IPS-NIHi11 (cell line): Measurements from ENCODE around the gene GPX2.

Experiments
- DNase-seq: peaks from one replicate; pipeline ENCODE4 v3.0.0; 2012; ENCODE audit warnings: mixed read lengths, low spot score

The GPX2 gene

GRCh38 chr14:64939817-64940190 lies 2.7 kb downstream of the GPX2 start:
- no peak for DNase-seq

GRCh38 chr14:64938972-64939816 lies 3.4 kb downstream of the GPX2 start:
- no peak for DNase-seq

GRCh38 chr14:64937821-64938193 lies 4.7 kb downstream of the GPX2 start:
- no peak for DNase-seq

GRCh38 chr14:64937171-64937820 lies 5.2 kb downstream of the GPX2 start:
- no peak for DNase-seq

- DNase-seq = no peak
These were observed 7.0 kb downstream of the GPX2 start for GRCh38 chr14:64935508-64935907.

GRCh38 chr14:64934338-64934929 lies 8.1 kb downstream of the GPX2 start:
- no peak for DNase-seq

GRCh38 chr14:64932231-64932630 lies 10.3 kb downstream of the GPX2 start:
- DNase-seq = no peak

- DNase-seq = no peak
These were observed 11.4 kb downstream of the GPX2 start for GRCh38 chr14:64931123-64931522.

- no peak for DNase-seq
These were observed 12.3 kb downstream of the GPX2 start for GRCh38 chr14:64930085-64930843.

- no peak for DNase-seq
These were observed 13.6 kb downstream of the GPX2 start for GRCh38 chr14:64929014-64929359.

GRCh38 chr14:64928239-64929013 lies 14.1 kb downstream of the GPX2 start:
- DNase-seq = no peak

GRCh38 chr14:64927031-64927430 lies 15.5 kb downstream of the GPX2 start:
- no peak for DNase-seq

- no peak for DNase-seq
These were observed 16.0 kb downstream of the GPX2 start for GRCh38 chr14:64926398-64926995.

GRCh38 chr14:64923015-64923414 lies 19.5 kb downstream of the GPX2 start:
- DNase-seq = no peak

- DNase-seq = no peak
These were observed 22.1 kb downstream of the GPX2 start for GRCh38 chr14:64920465-64920864.

- no peak for DNase-seq
These were observed 22.9 kb downstream of the GPX2 start for GRCh38 chr14:64919618-64920017.

- no peak for DNase-seq
These were observed 23.3 kb downstream of the GPX2 start for GRCh38 chr14:64919215-64919614.

- no peak for DNase-seq
These were observed 24.3 kb downstream of the GPX2 start for GRCh38 chr14:64918216-64918615.

- no peak for DNase-seq
These were observed 26.7 kb downstream of the GPX2 start for GRCh38 chr14:64915797-64916196.

GRCh38 chr14:64915029-64915424 lies 27.5 kb downstream of the GPX2 start:
- no peak for DNase-seq

- peak; percentile 98 for DNase-seq
These were observed 28.1 kb downstream of the GPX2 start, which contains the start of gene CHURC1 for GRCh38 chr14:64914237-64915028. CHURC1 (plus strand) TSS chr14:64914455; CDS start chr14:64914496, 41 bp downstream.
